ENCODE results near the gene FAM9C.

FAM9C gene

GRCh38 chrX:13053171-13053570, 8.8 kb upstream of the FAM9C start:
- Histone ChIP-seq H3K36me3 (ENCODE audit: control insufficient read depth in 1 of 2, insufficient read depth in 2 of 2, low read length in 2 of 2) (no peaks in the 10 kb centered on the region), H3K27me3 (ENCODE audit: low read depth, low read length) (no peaks in the 10 kb centered on the region)

GRCh38 chrX:13051529-13052172, 7.2 kb upstream of the FAM9C start:
- no peaks in the 10 kb centered on the region for H3K36me3 ChIP-seq (ENCODE audit: control insufficient read depth in 1 of 2, insufficient read depth in 2 of 2, low read length in 2 of 2)
- no peak overlapping the region for H3K4me3 ChIP-seq (ENCODE audit: low read depth in 1 of 2, low read length in 2 of 2)
- H3K4me1 ChIP-seq (ENCODE audit: control insufficient read depth in 1 of 2, insufficient read depth in 2 of 2, low read length in 2 of 2), result no peaks in the 10 kb centered on the region
- no peaks in the 10 kb centered on the region for H3K27me3 ChIP-seq (ENCODE audit: low read depth, low read length)
- no peak overlapping the region for H3K27ac ChIP-seq (ENCODE audit: low read length)
- H3K9me3 ChIP-seq (ENCODE audit: control insufficient read depth in 1 of 2, low read length in 2 of 2), result no peaks in the 10 kb centered on the region

More at GRCh38 chrX:13053171-13053570, 8.8 kb upstream of the FAM9C start:
- no peaks in the 10 kb centered on the region for H3K4me1 ChIP-seq (ENCODE audit: control insufficient read depth in 1 of 2, insufficient read depth in 2 of 2, low read length in 2 of 2)
- no peaks in the 10 kb centered on the region for H3K9me3 ChIP-seq (ENCODE audit: control insufficient read depth in 1 of 2, low read length in 2 of 2)
- H3K27ac ChIP-seq (ENCODE audit: low read length), result no peak overlapping the region
- no peak overlapping the region for H3K4me3 ChIP-seq (ENCODE audit: low read depth in 1 of 2, low read length in 2 of 2)

GRCh38 chrX:13051167-13051528, 6.7 kb upstream of the FAM9C start:
- no peak overlapping the region for H3K27ac ChIP-seq (ENCODE audit: low read length)
- H3K4me3 ChIP-seq (ENCODE audit: low read depth in 1 of 2, low read length in 2 of 2), result no peak overlapping the region
- no peaks in the 10 kb centered on the region for H3K9me3 ChIP-seq (ENCODE audit: control insufficient read depth in 1 of 2, low read length in 2 of 2)
- no peaks in the 10 kb centered on the region for H3K27me3 ChIP-seq (ENCODE audit: low read depth, low read length)
- H3K36me3 ChIP-seq (ENCODE audit: control insufficient read depth in 1 of 2, insufficient read depth in 2 of 2, low read length in 2 of 2), result no peaks in the 10 kb centered on the region
- no peaks in the 10 kb centered on the region for H3K4me1 ChIP-seq (ENCODE audit: control insufficient read depth in 1 of 2, insufficient read depth in 2 of 2, low read length in 2 of 2)

GRCh38 chrX:13050151-13050550, 5.7 kb upstream of the FAM9C start:
- Histone ChIP-seq H3K4me1 (ENCODE audit: control insufficient read depth in 1 of 2, insufficient read depth in 2 of 2, low read length in 2 of 2) (no peaks in the 10 kb centered on the region), H3K27ac (ENCODE audit: low read length) (no peak overlapping the region), H3K36me3 (ENCODE audit: control insufficient read depth in 1 of 2, insufficient read depth in 2 of 2, low read length in 2 of 2) (no peaks in the 10 kb centered on the region), H3K4me3 (ENCODE audit: low read depth in 1 of 2, low read length in 2 of 2) (no peak overlapping the region), H3K9me3 (ENCODE audit: control insufficient read depth in 1 of 2, low read length in 2 of 2) (no peaks in the 10 kb centered on the region), H3K27me3 (ENCODE audit: low read depth, low read length) (no peaks in the 10 kb centered on the region)

GRCh38 chrX:13048280-13048679, 3.9 kb upstream of the FAM9C start:
- H3K36me3 ChIP-seq (ENCODE audit: control insufficient read depth in 1 of 2, insufficient read depth in 2 of 2, low read length in 2 of 2), result no peaks in the 10 kb centered on the region
- no peaks in the 10 kb centered on the region for H3K9me3 ChIP-seq (ENCODE audit: control insufficient read depth in 1 of 2, low read length in 2 of 2)
- no peaks in the 10 kb centered on the region for H3K27me3 ChIP-seq (ENCODE audit: low read depth, low read length)
- no peak overlapping the region for H3K27ac ChIP-seq (ENCODE audit: low read length)
- no peak overlapping the region for H3K4me3 ChIP-seq (ENCODE audit: low read depth in 1 of 2, low read length in 2 of 2)
- H3K4me1 ChIP-seq (ENCODE audit: control insufficient read depth in 1 of 2, insufficient read depth in 2 of 2, low read length in 2 of 2), result no peaks in the 10 kb centered on the region

- H3K36me3 ChIP-seq (ENCODE audit: control insufficient read depth in 1 of 2, insufficient read depth in 2 of 2, low read length in 2 of 2), result no peaks in the 10 kb centered on the region
- H3K9me3 ChIP-seq (ENCODE audit: control insufficient read depth in 1 of 2, low read length in 2 of 2), result no peaks in the 10 kb centered on the region
- H3K4me3 ChIP-seq (ENCODE audit: low read depth in 1 of 2, low read length in 2 of 2), result no peak overlapping the region
- H3K27me3 ChIP-seq (ENCODE audit: low read depth, low read length), result no peaks in the 10 kb centered on the region
- no peaks in the 10 kb centered on the region for H3K4me1 ChIP-seq (ENCODE audit: control insufficient read depth in 1 of 2, insufficient read depth in 2 of 2, low read length in 2 of 2)
- H3K27ac ChIP-seq (ENCODE audit: low read length), result no peak overlapping the region
These were observed 3.3 kb upstream of the FAM9C start for GRCh38 chrX:13047759-13048158.

- Histone ChIP-seq H3K27ac (ENCODE audit: low read length) (no peak overlapping the region), H3K36me3 (ENCODE audit: control insufficient read depth in 1 of 2, insufficient read depth in 2 of 2, low read length in 2 of 2) (no peaks in the 10 kb centered on the region), H3K9me3 (ENCODE audit: control insufficient read depth in 1 of 2, low read length in 2 of 2) (no peaks in the 10 kb centered on the region), H3K4me3 (ENCODE audit: low read depth in 1 of 2, low read length in 2 of 2) (no peak overlapping the region), H3K27me3 (ENCODE audit: low read depth, low read length) (no peaks in the 10 kb centered on the region), H3K4me1 (ENCODE audit: control insufficient read depth in 1 of 2, insufficient read depth in 2 of 2, low read length in 2 of 2) (no peaks in the 10 kb centered on the region)
These were observed 1.9 kb upstream of the FAM9C start for GRCh38 chrX:13046141-13046855.

- no peaks in the 10 kb centered on the region for H3K4me1 ChIP-seq (ENCODE audit: control insufficient read depth in 1 of 2, insufficient read depth in 2 of 2, low read length in 2 of 2)
These were observed 482 bp downstream of the FAM9C start for GRCh38 chrX:13043938-13044337.

GRCh38 chrX:13043138-13043537, 1.3 kb downstream of the FAM9C start:
- Histone ChIP-seq H3K27me3 (ENCODE audit: low read depth, low read length) (no peaks in the 10 kb centered on the region), H3K27ac (ENCODE audit: low read length) (no peak overlapping the region), H3K4me1 (ENCODE audit: control insufficient read depth in 1 of 2, insufficient read depth in 2 of 2, low read length in 2 of 2) (no peaks in the 10 kb centered on the region), H3K36me3 (ENCODE audit: control insufficient read depth in 1 of 2, insufficient read depth in 2 of 2, low read length in 2 of 2) (no peaks in the 10 kb centered on the region), H3K9me3 (ENCODE audit: control insufficient read depth in 1 of 2, low read length in 2 of 2) (no peaks in the 10 kb centered on the region), H3K4me3 (ENCODE audit: low read depth in 1 of 2, low read length in 2 of 2) (no peak overlapping the region)

More at GRCh38 chrX:13043938-13044337, 482 bp downstream of the FAM9C start:
- Histone ChIP-seq H3K27me3 (ENCODE audit: low read depth, low read length) (no peaks in the 10 kb centered on the region), H3K27ac (ENCODE audit: low read length) (no peak overlapping the region), H3K9me3 (ENCODE audit: control insufficient read depth in 1 of 2, low read length in 2 of 2) (no peaks in the 10 kb centered on the region), H3K36me3 (ENCODE audit: control insufficient read depth in 1 of 2, insufficient read depth in 2 of 2, low read length in 2 of 2) (no peaks in the 10 kb centered on the region), H3K4me3 (ENCODE audit: low read depth in 1 of 2, low read length in 2 of 2) (no peak overlapping the region)

- Histone ChIP-seq H3K27me3 (ENCODE audit: low read depth, low read length) (no peaks in the 10 kb centered on the region), H3K9me3 (ENCODE audit: control insufficient read depth in 1 of 2, low read length in 2 of 2) (no peaks in the 10 kb centered on the region), H3K4me1 (ENCODE audit: control insufficient read depth in 1 of 2, insufficient read depth in 2 of 2, low read length in 2 of 2) (no peaks in the 10 kb centered on the region), H3K27ac (ENCODE audit: low read length) (no peak overlapping the region), H3K4me3 (ENCODE audit: low read depth in 1 of 2, low read length in 2 of 2) (no peak overlapping the region), H3K36me3 (ENCODE audit: control insufficient read depth in 1 of 2, insufficient read depth in 2 of 2, low read length in 2 of 2) (no peaks in the 10 kb centered on the region)
These were observed 7.5 kb downstream of the FAM9C start for GRCh38 chrX:13036896-13037295.

GRCh38 chrX:13033193-13033592, 11.2 kb downstream of the FAM9C start:
- Histone ChIP-seq H3K27me3 (ENCODE audit: low read depth, low read length) (no peaks in the 10 kb centered on the region), H3K27ac (ENCODE audit: low read length) (no peak overlapping the region), H3K9me3 (ENCODE audit: control insufficient read depth in 1 of 2, low read length in 2 of 2) (no peaks in the 10 kb centered on the region), H3K4me3 (ENCODE audit: low read depth in 1 of 2, low read length in 2 of 2) (no peak overlapping the region), H3K4me1 (ENCODE audit: control insufficient read depth in 1 of 2, insufficient read depth in 2 of 2, low read length in 2 of 2) (peaks cover 0 to 11% of the 10 kb centered on the region in 2 donors), H3K36me3 (ENCODE audit: control insufficient read depth in 1 of 2, insufficient read depth in 2 of 2, low read length in 2 of 2) (no peaks in the 10 kb centered on the region)
